ENCODE data around the gene FAM81A.

Gene FAM81A

DNA sequence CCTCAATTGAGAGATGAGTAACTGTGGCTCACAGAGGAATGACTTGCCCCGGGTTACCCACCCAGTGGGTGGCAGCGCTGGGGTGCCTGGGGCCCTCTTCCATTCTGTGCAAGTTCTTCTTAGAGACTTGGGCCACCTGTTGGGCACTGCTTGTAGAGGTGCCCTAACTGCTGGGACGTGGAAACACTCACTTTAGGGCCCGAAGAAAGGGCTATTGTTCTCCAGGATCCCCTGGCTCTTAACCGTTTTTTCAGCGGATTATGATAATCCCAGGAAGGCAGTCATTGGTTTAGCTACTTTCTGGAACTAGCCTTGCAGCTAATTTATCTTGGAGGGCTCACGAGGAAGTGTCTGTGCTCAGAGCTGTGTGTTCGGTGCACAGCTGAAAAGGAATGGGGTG is 107.6 kb downstream of the FAM81A start:
- FAIRE-seq = no peak

GRCh38 chr15:59548501-59549226 is 110.7 kb downstream of the FAM81A start:
- FAIRE-seq = no peak

DNA sequence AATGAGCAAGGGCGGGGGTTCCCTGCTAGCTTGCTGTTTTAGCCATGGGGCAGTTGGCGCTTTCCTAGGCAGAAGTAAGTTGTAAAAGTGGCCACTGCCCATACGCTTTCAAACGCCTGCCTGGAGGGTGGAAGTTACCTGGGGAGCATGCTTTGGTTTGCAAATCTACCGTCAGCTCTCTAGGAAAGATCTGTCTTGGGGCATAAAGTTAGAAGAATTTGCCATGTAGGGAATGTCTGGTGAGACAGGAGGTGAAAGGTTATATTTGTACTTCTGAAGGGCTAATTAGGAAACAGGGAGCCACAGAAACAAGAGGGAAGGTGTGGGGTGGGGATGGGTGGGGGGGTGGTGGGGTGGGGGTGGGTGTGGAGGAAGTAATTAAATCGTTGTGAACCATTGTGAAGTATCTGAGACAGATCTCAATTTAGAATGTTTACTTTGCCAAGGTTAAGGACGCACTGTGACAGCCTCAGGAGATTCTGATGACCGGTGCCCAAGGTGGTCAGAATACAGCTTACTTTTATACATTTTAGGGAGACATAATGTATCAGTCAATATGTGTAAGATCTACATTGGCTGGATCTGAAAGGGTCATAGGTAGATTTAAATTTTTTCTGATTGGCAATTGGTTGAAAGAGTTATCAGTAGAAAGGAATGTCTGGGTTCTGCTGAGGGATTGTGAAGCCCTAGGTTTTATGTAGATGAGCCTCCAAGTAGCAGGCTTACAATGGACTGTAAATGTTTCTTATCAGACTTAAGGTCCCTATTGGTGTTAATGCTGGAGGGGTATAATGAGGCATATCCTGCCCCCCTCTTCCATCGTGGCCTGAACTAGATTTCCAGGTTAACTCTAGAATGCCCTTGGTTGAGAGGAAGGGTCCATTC is 111.6 kb downstream of the FAM81A start:
- no peak for FAIRE-seq

GRCh38 chr15:59550530-59550929 is 112.5 kb downstream of the FAM81A start:
- FAIRE-seq = no peak

- FAIRE-seq = no peak
Observed at GRCh38 chr15:59550956-59551355, 113.0 kb downstream of the FAM81A start.

GRCh38 chr15:59553879-59554735 is 116.1 kb downstream of the FAM81A start:
- no peak for FAIRE-seq

GRCh38 chr15:59555696-59556095 is 117.7 kb downstream of the FAM81A start:
- FAIRE-seq = no peak

GRCh38 chr15:59556380-59556779 is 118.4 kb downstream of the FAM81A start:
- no peak for FAIRE-seq

DNA sequence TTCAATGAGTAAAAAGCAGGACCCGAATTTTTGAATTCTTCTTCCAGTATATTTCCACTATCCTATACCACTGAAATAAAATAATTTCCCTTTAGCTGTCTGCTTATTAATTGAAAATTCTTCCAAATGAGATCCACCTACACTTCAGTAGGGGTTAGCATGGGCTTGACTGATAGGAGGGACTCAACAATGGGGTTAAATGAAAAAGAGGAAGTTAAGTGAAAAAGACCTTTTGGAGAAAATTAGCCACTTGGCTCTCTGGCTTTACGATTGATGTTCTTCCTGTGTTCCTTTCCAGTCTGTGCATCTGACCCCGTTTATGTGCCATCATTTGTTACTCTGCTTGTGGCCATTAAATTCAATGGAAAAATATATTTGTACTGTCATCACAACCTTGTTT is 119.6 kb downstream of the FAM81A start:
- no peak for FAIRE-seq

- no peak for FAIRE-seq
Observed at GRCh38 chr15:59558851-59559250, 120.9 kb downstream of the FAM81A start.

DNA sequence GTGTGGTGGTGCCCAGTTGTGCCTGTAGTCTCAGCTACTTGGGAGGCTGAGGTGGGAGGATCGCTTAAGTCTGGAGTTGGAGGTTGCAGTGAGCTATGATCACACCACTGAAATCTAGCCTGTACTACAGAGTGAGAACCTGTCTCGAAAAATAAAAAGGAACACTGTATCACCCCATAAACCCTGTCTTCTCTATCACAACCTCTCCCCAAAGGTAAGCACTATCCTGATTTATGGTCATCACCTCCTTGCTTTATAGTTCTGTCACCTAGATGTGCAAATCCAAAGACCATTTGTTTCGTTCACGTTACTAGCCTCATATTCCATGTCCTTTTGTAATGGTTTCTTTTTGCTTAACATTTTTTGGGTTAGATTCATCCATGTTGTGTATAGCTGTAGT is 123.6 kb downstream of the FAM81A start:
- no peak for FAIRE-seq

DNA sequence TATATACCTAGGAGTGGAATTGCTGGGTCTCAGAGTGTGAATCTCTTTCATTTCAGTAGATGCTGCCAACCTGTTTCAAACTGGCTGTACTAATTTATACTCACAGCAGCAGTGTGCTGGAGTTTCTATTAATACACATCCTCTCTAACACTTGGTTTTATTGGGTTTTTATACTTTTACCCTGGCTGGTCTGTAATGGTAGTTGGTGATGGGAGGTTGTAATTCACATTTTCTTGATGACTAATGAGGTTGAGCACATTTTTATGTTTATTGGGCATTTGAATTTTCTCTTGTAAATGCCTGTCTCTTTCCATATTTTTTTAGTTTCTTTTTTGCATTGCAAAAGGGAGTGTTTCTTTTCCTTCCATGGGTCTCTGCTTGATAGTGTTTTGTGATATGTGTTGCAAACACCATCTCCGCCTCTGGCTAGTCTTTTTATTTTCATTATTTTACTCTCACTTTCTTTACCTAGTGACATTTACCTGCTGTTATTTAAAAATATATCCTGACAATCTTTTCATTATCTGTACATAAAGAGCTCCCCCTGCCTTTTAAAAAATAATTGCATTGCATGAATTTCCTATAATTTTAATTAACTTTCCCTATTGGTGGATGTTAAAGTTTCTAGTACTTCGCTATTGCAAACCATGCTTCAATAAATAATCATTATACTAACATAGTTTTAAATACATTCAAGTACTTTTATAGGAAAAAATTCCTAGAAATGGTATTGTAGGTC is 124.6 kb downstream of the FAM81A start:
- FAIRE-seq = no peak

DNA sequence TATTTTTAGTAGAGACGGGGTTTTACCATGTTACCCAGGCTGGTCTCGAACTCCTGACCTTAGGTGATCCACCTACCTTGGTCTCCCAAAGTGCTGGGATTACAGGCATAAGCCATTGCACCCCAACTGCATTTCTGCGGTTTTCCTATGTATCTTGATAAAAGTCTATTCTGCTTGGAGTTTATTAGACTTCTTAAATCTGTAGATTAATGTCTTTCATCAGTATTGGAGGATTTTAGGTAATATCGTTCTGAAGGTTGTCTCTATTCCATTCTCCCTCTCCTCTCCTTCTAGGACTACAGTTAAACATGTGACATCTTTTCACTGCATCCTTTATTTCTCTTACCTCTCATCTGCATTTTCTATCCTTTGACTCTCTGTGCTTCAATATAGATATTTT is 127.3 kb downstream of the FAM81A start:
- no peak for FAIRE-seq

DNA sequence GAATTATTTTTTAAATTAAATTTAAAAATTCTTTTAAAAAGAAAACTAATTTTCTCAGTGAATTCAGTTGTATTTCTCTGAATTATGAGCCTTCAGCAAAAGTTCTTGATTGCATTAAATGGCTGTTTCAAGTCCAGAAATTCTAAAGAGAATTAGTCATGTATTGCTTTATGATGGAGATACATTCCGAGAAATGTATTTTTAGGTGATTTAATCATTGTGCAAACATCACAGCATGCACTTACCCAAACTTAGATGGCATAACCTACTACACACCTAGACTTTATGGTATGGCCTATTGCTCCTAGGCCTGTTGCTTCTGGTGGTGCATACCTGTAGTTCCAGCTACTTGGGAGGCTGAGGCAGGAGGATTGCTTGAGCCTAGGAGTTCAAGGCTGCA is 129.3 kb downstream of the FAM81A start:
- FAIRE-seq = no peak

DNA sequence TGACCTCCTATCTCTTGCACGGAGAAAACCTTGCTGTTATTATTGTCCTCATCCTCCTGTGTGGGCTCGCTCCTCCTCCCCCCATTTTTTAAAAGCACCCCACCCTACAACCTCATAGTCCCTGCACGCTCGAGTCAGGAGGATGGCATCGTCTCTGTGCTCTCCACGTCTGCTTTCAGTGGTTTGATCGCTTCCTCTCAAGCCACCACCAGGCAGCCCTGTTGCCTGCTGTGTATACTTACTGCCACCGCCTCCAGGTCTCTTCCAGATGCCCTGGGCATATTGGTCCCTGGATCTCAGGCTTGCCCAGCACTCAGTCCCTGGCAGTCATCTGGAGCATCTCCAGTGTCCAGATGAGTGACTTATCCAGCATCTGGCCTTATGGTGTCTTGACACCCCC is 131.5 kb downstream of the FAM81A start:
- no peak for FAIRE-seq

DNA sequence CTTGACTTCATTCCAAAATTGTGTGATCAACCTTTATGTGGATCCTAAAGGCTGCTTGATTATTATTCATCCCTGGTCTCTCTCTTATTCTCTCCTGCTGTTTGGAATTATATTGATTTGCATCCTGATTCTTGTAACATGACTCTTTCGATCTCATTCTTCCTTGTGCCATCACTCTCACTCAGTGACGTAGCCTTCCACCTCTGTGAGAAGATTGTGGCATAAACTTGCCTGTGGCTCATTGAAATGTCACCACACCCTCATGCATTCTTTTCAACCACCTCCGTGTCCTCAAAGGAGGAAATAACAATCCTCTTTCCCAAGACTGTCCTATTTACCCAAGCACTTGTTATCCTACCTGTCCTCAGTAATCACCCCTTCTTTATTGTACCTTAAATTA is 132.3 kb downstream of the FAM81A start:
- no peak for FAIRE-seq

DNA sequence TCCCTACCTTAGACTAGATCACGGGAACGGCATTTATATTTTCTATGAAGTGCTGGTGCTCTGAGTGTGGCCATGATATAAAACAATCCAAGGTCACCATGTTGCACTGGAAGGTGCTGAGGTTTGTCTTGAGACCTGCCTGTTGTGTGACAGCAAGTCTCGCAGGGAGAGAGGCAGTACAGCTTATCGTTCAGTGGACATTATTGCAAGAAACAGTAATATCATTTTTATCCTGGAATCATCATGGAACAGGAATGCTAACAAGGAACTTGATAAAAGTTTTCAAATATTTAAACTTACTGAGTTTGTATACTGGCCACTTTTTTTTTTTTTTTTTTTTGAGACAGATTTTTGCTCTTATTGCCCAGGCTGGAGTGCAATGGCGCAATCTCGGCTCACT is 133.6 kb downstream of the FAM81A start:
- FAIRE-seq = no peak

All from A204.1 (cell line).